CD14-positive monocyte (primary cell): ENCODE measurements around the gene FGD4. TPM values are rescaled to one million over a fixed set of nuclear protein-coding genes. Genes with fewer than 3 reads are reported as not detected.

Experiments used
- DNase-seq, 3 donors: peaks; one replicate each; pipeline ENCODE4 v3.0.0-alpha.2; 2011 to 2022
- H2AFZ ChIP-seq: 2 replicates; pipeline ENCODE4 v1.6.0; 2012; ENCODE audit warnings: mild to moderate bottlenecking, low read depth, low read length, inconsistent platforms; ENCODE audit not compliant: insufficient read depth, poor library complexity, severe bottlenecking
- H3K27ac ChIP-seq, 2 donors: 1 replicate in 1 of 2; 2 replicates in 1 of 2; pipeline ENCODE4 v1.5.1; 2012 to 2013; ENCODE audit warnings: low read length in 2 of 2, control low read depth in 1 of 2, inconsistent platforms in 1 of 2, low read depth in 1 of 2, mild to moderate bottlenecking in 1 of 2
- H3K27me3 ChIP-seq, 2 donors: one replicate each; pipeline versions ENCODE4 v1.6.0 to v1.6.1; 2011 to 2013; ENCODE audit warnings: low read length in 2 of 2; ENCODE audit not compliant: control insufficient read depth in 2 of 2, insufficient read depth in 2 of 2
- H3K36me3 ChIP-seq, 2 donors: replicated peaks in 1 of 2; 1 replicate in 1 of 2; 2 replicates in 1 of 2; pipeline versions ENCODE4 v1.5.1 to v1.6.1; 2012 to 2013; ENCODE audit warnings: low read length in 2 of 2, control low read depth in 1 of 2, inconsistent platforms in 1 of 2, mild to moderate bottlenecking in 1 of 2; ENCODE audit not compliant: insufficient read depth in 2 of 2, control insufficient read depth in 1 of 2
- H3K4me1 ChIP-seq, 2 donors: 1 replicate in 1 of 2; 2 replicates in 1 of 2; pipeline versions ENCODE4 v1.5.1 to v1.6.1; 2012 to 2013; ENCODE audit warnings: low read length in 2 of 2, control low read depth in 1 of 2, inconsistent platforms in 1 of 2, mild to moderate bottlenecking in 1 of 2, moderate library complexity in 1 of 2; ENCODE audit not compliant: insufficient read depth in 2 of 2, control insufficient read depth in 1 of 2
- H3K4me2 ChIP-seq: replicated peaks from 2 replicates; pipeline ENCODE3; 2012; ENCODE audit warnings: low read length, moderate library complexity, mild to moderate bottlenecking; ENCODE audit not compliant: poor library complexity, severe bottlenecking; ENCODE audit errors: extremely low read depth
- H3K4me3 ChIP-seq, 3 experiments: fragments of 200-600 bp in 1 of 3; sonication (generic) in 1 of 3; replicated peaks in 1 of 3; 1 replicate in 2 of 3; 2 replicates in 1 of 3; pipeline ENCODE4 v1.5.1; 2011 to 2013; ENCODE audit warnings: low read length in 3 of 3, mild to moderate bottlenecking in 3 of 3, control low read depth in 2 of 3, low read depth in 2 of 3, inconsistent platforms in 1 of 3, moderate library complexity in 1 of 3
- H3K79me2 ChIP-seq: 2 replicates; pipeline ENCODE4 v1.6.0; 2012; ENCODE audit warnings: mild to moderate bottlenecking, control low read depth, inconsistent platforms, low read length, moderate library complexity; ENCODE audit not compliant: insufficient read depth
- H3K9ac ChIP-seq: 2 replicates; pipeline ENCODE4 v1.6.0; 2017; ENCODE audit warnings: low read length, mild to moderate bottlenecking; ENCODE audit not compliant: insufficient read depth, poor library complexity, severe bottlenecking
- H3K9me3 ChIP-seq, 2 donors: replicated peaks in 1 of 2; 1 replicate in 1 of 2; 2 replicates in 1 of 2; pipeline versions ENCODE4 v1.5.1 to v1.6.1; 2012 to 2013; ENCODE audit warnings: low read length in 2 of 2, control low read depth in 1 of 2; ENCODE audit not compliant: control insufficient read depth in 1 of 2, insufficient read depth in 1 of 2
- H4K20me1 ChIP-seq: 2 replicates; pipeline ENCODE4 v1.6.0; 2012; ENCODE audit warnings: mild to moderate bottlenecking, low read length, control low read depth, moderate library complexity; ENCODE audit not compliant: insufficient read depth
- H3K27ac Mint-ChIP-seq, 7 donors: one replicate each; pipeline ENCODE4 v1.8.0; 2020; ENCODE audit warnings: mild to moderate bottlenecking in 7 of 7, mixed read lengths in 7 of 7, moderate library complexity in 6 of 7, inconsistent platforms in 2 of 7
- H3K27me3 Mint-ChIP-seq, 3 donors: one replicate each; pipeline ENCODE4 v1.8.0; 2021 to 2022; ENCODE audit warnings: low read depth in 3 of 3, mild to moderate bottlenecking in 3 of 3, mixed read lengths in 3 of 3, moderate library complexity in 3 of 3, inconsistent platforms in 1 of 3
- H3K36me3 Mint-ChIP-seq, 2 donors: one replicate each; pipeline ENCODE4 v1.8.0; 2020; ENCODE audit warnings: mixed read lengths in 2 of 2, inconsistent platforms in 1 of 2, mild to moderate bottlenecking in 1 of 2
- H3K4me1 Mint-ChIP-seq: one replicate; pipeline ENCODE4 v1.8.0; 2020; ENCODE audit warnings: mild to moderate bottlenecking, mixed read lengths
- H3K4me3 Mint-ChIP-seq, 2 donors: one replicate each; pipeline ENCODE4 v1.8.0; 2020; ENCODE audit warnings: mild to moderate bottlenecking in 2 of 2, mixed read lengths in 2 of 2, moderate library complexity in 1 of 2
- H3K9me3 Mint-ChIP-seq, 7 donors: one replicate each; pipeline ENCODE4 v1.8.0; 2020 to 2022; ENCODE audit warnings: mixed read lengths in 7 of 7, mild to moderate bottlenecking in 6 of 7, moderate library complexity in 6 of 7, inconsistent platforms in 2 of 7
- CTCF ChIP-seq: fragments of 200-600 bp; IDR thresholded peaks from one replicate; pipeline ENCODE4 v1.8.0; 2022; ENCODE audit warnings: antibody characterized with exemption, mild to moderate bottlenecking
- WGBS: methylation state at CpG from one replicate; pipeline ENCODE4 v1.1.5; 2013; ENCODE audit warnings: missing lambda C conversion rate; ENCODE audit not compliant: insufficient coverage; 5-methylcytosine and 5-hydroxymethylcytosine counted together
- intact Hi-C, 2 donors: fragments of 100-400 bp; cut with micrococcal nuclease; formaldehyde crosslinking; loops; one replicate each; pipeline versions ENCODE4 v1.15.0 to v1.15.1; 2023
- polyA plus RNA-seq, 3 donors: library from polyadenylated mRNA; depleted of rRNA in 1 of 3; unstranded in 2 of 3; stranded (reverse) in 1 of 3; fragments of 300-500 nt in 2 of 3; fragments of >200 nt in 1 of 3; fragmentation: Illumina TruSeq in 2 of 3; gene quantifications; 1 replicate in 2 of 3; 2 replicates in 1 of 3; pipeline ENCODE4 v1.2.3, GENCODE V29; 2012 to 2021

FGD4 gene
- polyA plus RNA-seq, 3 donors: 5.3 to 34.4 (median 6.0) TPM

- TF ChIP-seq CTCF: no peak
Measured at GRCh38 chr12:32440120-32440865, 40.9 kb downstream of the FGD4 start.

DNA sequence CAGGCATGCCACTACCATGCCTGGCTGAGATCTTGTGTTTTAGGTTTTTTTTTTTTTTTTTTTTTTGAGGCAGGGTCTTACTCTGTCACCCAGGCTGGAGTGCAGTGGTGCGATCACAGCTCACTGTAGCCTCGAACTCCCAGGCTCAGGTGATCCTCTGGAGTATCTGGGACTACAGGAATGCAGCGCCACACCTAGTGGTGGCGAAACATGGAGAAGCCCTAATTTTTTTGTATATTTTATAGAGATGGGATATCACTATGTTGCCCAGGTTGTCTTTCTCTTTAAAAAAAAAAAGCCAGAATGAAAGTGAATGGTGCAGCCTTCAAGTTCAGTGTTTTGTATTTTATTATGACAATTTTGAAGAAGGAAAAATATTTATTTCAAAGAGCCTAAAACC is 44.1 kb downstream of the FGD4 start:
- no peak overlapping the region for H3K9ac ChIP-seq
- H3K4me3 ChIP-seq: no peak overlapping the region
- no peak for DNase-seq
- no peaks in the 10 kb centered on the region for H3K9me3 ChIP-seq
- Mint-ChIP-seq H3K9me3 (no peaks in the 10 kb centered on the region), H3K4me3 (no peak overlapping the region), H3K27ac (no peak overlapping the region), H3K36me3 (no peaks in the 10 kb centered on the region), H3K27me3 (peaks cover 0 to 2% (median 0%) of the 10 kb centered on the region in 3 donors), H3K4me1 (peaks cover 1% of the 10 kb centered on the region)
- WGBS: 100% methylated on average over 2 of the region's 4 CpGs
- H4K20me1 ChIP-seq: no peaks in the 10 kb centered on the region
- H3K27me3 ChIP-seq: no peaks in the 10 kb centered on the region
- H3K4me2 ChIP-seq: no peak overlapping the region
- H3K79me2 ChIP-seq: no peaks in the 10 kb centered on the region
- H3K36me3 ChIP-seq: no peaks in the 10 kb centered on the region
- H3K4me1 ChIP-seq: no peaks in the 10 kb centered on the region
- intact Hi-C loops: no loop called here
- no peak overlapping the region for H3K27ac ChIP-seq
- H2AFZ ChIP-seq: no peak overlapping the region
- no peak for TF ChIP-seq CTCF

More at GRCh38 chr12:32440120-32440865, 40.9 kb downstream of the FGD4 start:
- H3K4me2 ChIP-seq: no peak overlapping the region
- no peak for DNase-seq
- Mint-ChIP-seq H3K4me1 (no peaks in the 10 kb centered on the region), H3K36me3 (no peaks in the 10 kb centered on the region), H3K27me3 (peaks cover 0 to 2% (median 0%) of the 10 kb centered on the region in 3 donors), H3K4me3 (no peak overlapping the region), H3K27ac (no peak overlapping the region), H3K9me3 (no peaks in the 10 kb centered on the region)
- H3K9ac ChIP-seq: no peak overlapping the region
- 100% methylated on average over 9 of the region's 9 CpGs for WGBS
- no peak overlapping the region for H2AFZ ChIP-seq
- H3K79me2 ChIP-seq: no peaks in the 10 kb centered on the region
- H3K36me3 ChIP-seq: no peaks in the 10 kb centered on the region
- H3K27me3 ChIP-seq: no peaks in the 10 kb centered on the region
- no peaks in the 10 kb centered on the region for H3K4me1 ChIP-seq
- H4K20me1 ChIP-seq: no peaks in the 10 kb centered on the region
- H3K27ac ChIP-seq: no peak overlapping the region
- no peaks in the 10 kb centered on the region for H3K9me3 ChIP-seq
- intact Hi-C loops: no loop called here
- H3K4me3 ChIP-seq: no peak overlapping the region
